K562 (cell line): ENCODE data around the gene ASCC3. TPM values are rescaled to one million over a fixed set of nuclear protein-coding genes. Genes with fewer than 3 reads are reported as not detected.

Experiments used
- AFF4 ChIP-seq: sonication (generic); formaldehyde crosslinking; IDR thresholded peaks from 2 replicates; pipeline ENCODE4 v1.8.0; 2023; ENCODE audit warnings: mild to moderate bottlenecking, missing genetic modification reagents
- ARNT ChIP-seq, 2 experiments: fragments of 450-650 bp; IDR thresholded peaks; 2 replicates each; pipeline ENCODE4 v1.6.1; 2016; ENCODE audit warnings: mild to moderate bottlenecking in 1 of 2
- ATF7 ChIP-seq: fragments of 450-650 bp; IDR thresholded peaks from 2 replicates; pipeline ENCODE4 v1.7.1; 2014; ENCODE audit warnings: mild to moderate bottlenecking, moderate library complexity
- BACH1 ChIP-seq: fragments of 200-800 bp; sonication (Bioruptor generic); IDR thresholded peaks from 2 replicates; pipeline ENCODE4 v1.6.1; 2016; ENCODE audit warnings: missing genetic modification characterization, missing compliant biosample characterization
- BHLHE40 ChIP-seq: IDR thresholded peaks from 2 replicates; pipeline ENCODE4 v1.6.1; 2011; ENCODE audit warnings: low read length, improper control_type of control experiment
- COPS2 ChIP-seq: fragments of 450-650 bp; conservative IDR thresholded peaks from 2 replicates; pipeline ENCODE4 v1.6.1; 2016; ENCODE audit warnings: mild to moderate bottlenecking, moderate library complexity
- EGR1 ChIP-seq: fragments of 450-650 bp; conservative IDR thresholded peaks from 2 replicates; pipeline ENCODE4 v1.6.1; 2017; ENCODE audit warnings: mild to moderate bottlenecking
- ESRRB ChIP-seq: fragments of 250-450 bp; sonication (Bioruptor Pico); IDR thresholded peaks from 2 replicates; pipeline ENCODE4 v1.5.0; 2020; ENCODE audit warnings: mild to moderate bottlenecking, moderate library complexity, borderline replicate concordance
- ETV6 ChIP-seq, 3 experiments: fragments of 150-350 bp in 1 of 3; sonication (generic) in 1 of 3; formaldehyde crosslinking in 1 of 3; IDR thresholded peaks; 2 replicates each; pipeline versions ENCODE4 v1.6.1 to v1.8.0; 2014 to 2022; ENCODE audit warnings: borderline replicate concordance in 2 of 3, low read depth in 2 of 3, antibody characterized with exemption in 1 of 3, low read length in 1 of 3, mild to moderate bottlenecking in 1 of 3, missing genetic modification reagents in 1 of 3
- FOXK1 ChIP-seq: sonication (generic); formaldehyde crosslinking; IDR thresholded peaks from 2 replicates; pipeline ENCODE4 v1.8.0; 2022; ENCODE audit warnings: missing genetic modification reagents, mild to moderate bottlenecking, borderline replicate concordance
- HDGF ChIP-seq: fragments of 450-650 bp; IDR thresholded peaks from 2 replicates; pipeline ENCODE4 v1.6.1; 2016
- MCM3 ChIP-seq: fragments of 450-650 bp; IDR thresholded peaks from 2 replicates; pipeline ENCODE4 v1.6.1; 2016
- MEF2D ChIP-seq: conservative IDR thresholded peaks from 2 replicates; pipeline ENCODE4 v1.6.1; 2016; ENCODE audit warnings: low read depth, missing genetic modification characterization, missing compliant biosample characterization
- MTF1 ChIP-seq: fragments of 250-450 bp; sonication (Bioruptor Pico); IDR thresholded peaks from 2 replicates; pipeline ENCODE4 v1.9.0; 2021; ENCODE audit warnings: moderate library complexity, mild to moderate bottlenecking, inconsistent platforms, borderline replicate concordance
- MYC ChIP-seq, 2 experiments: fragments of 250-450 bp in 1 of 2; sonication (Bioruptor Pico) in 1 of 2; IDR thresholded peaks; 2 replicates each; pipeline versions ENCODE4 v1.5.1 to v1.6.1; 2012 to 2021; ENCODE audit warnings: low read depth in 2 of 2, borderline replicate concordance in 1 of 2, improper control_type of control experiment in 1 of 2, low read length in 1 of 2, mild to moderate bottlenecking in 1 of 2, moderate library complexity in 1 of 2
- NFYB ChIP-seq: IDR thresholded peaks from 2 replicates; pipeline ENCODE4 v1.6.1; 2011; ENCODE audit warnings: mild to moderate bottlenecking, moderate library complexity; ENCODE audit not compliant: insufficient read length; ENCODE audit errors: extremely low read depth
- RFX7 ChIP-seq: fragments of 250-450 bp; sonication (Bioruptor Pico); IDR thresholded peaks from 2 replicates; pipeline ENCODE4 v1.5.1; 2021; ENCODE audit warnings: mild to moderate bottlenecking
- SIN3B ChIP-seq: fragments of 450-650 bp; IDR thresholded peaks from 2 replicates; pipeline ENCODE4 v1.6.1; 2017; ENCODE audit warnings: low read depth, mild to moderate bottlenecking, moderate library complexity
- TEAD4 ChIP-seq, 2 experiments: sonication (generic) in 1 of 2; formaldehyde crosslinking in 1 of 2; IDR thresholded peaks; 2 replicates each; pipeline versions ENCODE4 v1.6.1 to v1.8.0; 2012 to 2022; ENCODE audit warnings: borderline replicate concordance in 1 of 2, inconsistent platforms in 1 of 2, low read length in 1 of 2, mild to moderate bottlenecking in 1 of 2, missing genetic modification reagents in 1 of 2
- XRCC3 ChIP-seq: fragments of 450-650 bp; IDR thresholded peaks from 2 replicates; pipeline ENCODE4 v1.6.1; 2017; ENCODE audit warnings: mild to moderate bottlenecking, moderate library complexity
- ZNF589 ChIP-seq: fragments of 200-800 bp; sonication (Bioruptor generic); IDR thresholded peaks from 2 replicates; pipeline ENCODE4 v1.6.1; 2016; ENCODE audit warnings: low read depth, missing genetic modification characterization, missing compliant biosample characterization
- ZNF79 ChIP-seq: fragments of 250-450 bp; sonication (Bioruptor Pico); IDR thresholded peaks from 2 replicates; pipeline ENCODE4 v1.4.0; 2020; ENCODE audit warnings: low read depth, mild to moderate bottlenecking, moderate library complexity
- polyA plus RNA-seq, 8 experiments: library from polyadenylated mRNA; depleted of rRNA in 4 of 8; stranded (reverse) in 5 of 8; unstranded in 3 of 8; fragments of >200 nt; fragmentation: Nextera tagmentation in 2 of 8; fragmentation: Illumina TruSeq in 1 of 8; extraction: Ambion mirVana in 2 of 8; extraction: Trizol in 1 of 8; gene quantifications; 2 replicates each; pipeline versions ENCODE4 v1.2.1 to v1.2.3, GENCODE V29; 2011 to 2014; ENCODE audit warnings: inconsistent platforms in 1 of 8, missing spikeins in 1 of 8
- total RNA-seq, 7 experiments: library from RNA; depleted of rRNA in 6 of 7; stranded (reverse); fragments of >200 nt in 6 of 7; fragmentation: Illumina TruSeq in 2 of 7; extraction: Trizol in 2 of 7; gene quantifications; 2 replicates each; pipeline versions ENCODE4 v1.2.1 to v1.2.3, GENCODE V29; 2011 to 2021; ENCODE audit warnings: low replicate concordance in 1 of 7

Gene ASCC3
- total and polyA plus RNA-seq, 9 of the 15 experiments (the other 6 are each of a cell fraction or from before 2014, with no cell fraction given): 16.1 to 56.1 (median 33.9) TPM

- TF ChIP-seq AFF4 (CRISPR knock-in tag) (peak; percentile 55; the same call in 1 of the 2 replicates), MEF2D (tag) (no peak), NFYB (no peak), FOXK1 (CRISPR knock-in tag) (no peak; the same call in 1 of the 2 replicates), HDGF (no peak), BHLHE40 (0 out of 2 replicates have a peak, but pooled peaks have one; percentile 32), SIN3B (peak; percentile 76; the same call in 1 of the 2 replicates), ARNT (IDR thresholded peaks at IDR 0.05) (no peak), TEAD4 (IDR thresholded peaks at IDR 0.05; ENCODE audit: low read length) (peak; percentile 31; the same call in 1 of the 2 replicates), TEAD4 (CRISPR knock-in tag; IDR thresholded peaks at IDR 0.05; ENCODE audit: borderline replicate concordance) (no peak), ESRRB (CRISPR knock-in tag) (no peak), ZNF589 (CRISPR knock-in tag) (no peak), MYC (IDR thresholded peaks at IDR 0.05; ENCODE audit: low read depth, low read length) (peak; percentile 78), MYC (CRISPR knock-in tag; IDR thresholded peaks at IDR 0.05; ENCODE audit: borderline replicate concordance, low read depth) (peak; percentile 24; the same call in 1 of the 2 replicates), COPS2 (no peak), MTF1 (CRISPR knock-in tag) (no peak), XRCC3 (no peak), ZNF79 (CRISPR knock-in tag) (no peak), ETV6 (IDR thresholded peaks at IDR 0.05; ENCODE audit: borderline replicate concordance in 1 of 2, low read depth in 2 of 2, low read length in 1 of 2) (no peak), ETV6 (CRISPR knock-in tag; IDR thresholded peaks at IDR 0.05; ENCODE audit: borderline replicate concordance) (no peak), RFX7 (CRISPR knock-in tag) (no peak), ATF7 (peak; percentile 86), MCM3 (no peak), EGR1 (peak; percentile 70), BACH1 (tag) (no peak)
Observed at GRCh38 chr6:100880853-100881706, at the start of gene ASCC3 (continued).
